Endothelial cell of umbilical vein (primary cell): ENCODE measurements around the gene NFKBIE. TPM values are rescaled to one million over a fixed set of nuclear protein-coding genes. Genes with fewer than 3 reads are reported as not detected.

ENCODE experiments used
- BruUV-seq: library from RNA; stranded (reverse); fragments of 400-500 nt; replicated peaks from 2 replicates; lab custom pipeline; 2021; lab: Mats Ljungman, UMichigan
- CTCF ChIA-PET: fragments of 300-600, 350-600 bp; sonication (Branson Sonifier 250); formaldehyde crosslinking; loops from one replicate; lab custom pipeline; 2021; ENCODE audit warnings: antibody characterized with exemption, inconsistent platforms; lab: Charles Lee
- POLR2A ChIA-PET: fragments of 300-600, 350-600 bp; sonication (Branson Sonifier 250); formaldehyde crosslinking; loops from one replicate; lab custom pipeline; 2021; ENCODE audit warnings: antibody characterized with exemption, inconsistent platforms; lab: Charles Lee
- DNase-seq: peaks from one replicate; pipeline ENCODE4 v3.0.0-alpha.2; 2011; ENCODE audit warnings: low read depth, low spot score
- FAIRE-seq: peaks from 2 replicates; lab custom pipeline; 2011; peaks lifted over from hg19 to GRCh38; lab: Jason Lieb, UNC
- H2AFZ ChIP-seq: 2 replicates; pipeline ENCODE4 v1.6.0; 2012; ENCODE audit warnings: low read depth, low read length, control low read depth, inconsistent platforms
- H3K27ac ChIP-seq: 2 replicates; pipeline ENCODE4 v1.5.1; 2011; ENCODE audit warnings: low read depth, mild to moderate bottlenecking, control low read depth, low read length, moderate library complexity; ENCODE audit not compliant: insufficient read depth
- H3K27me3 ChIP-seq, 2 experiments: 2 replicates each; pipeline versions ENCODE4 v1.6.0 to v1.6.1; 2011; ENCODE audit warnings: low read length in 2 of 2, mixed read lengths in 1 of 2; ENCODE audit not compliant: control insufficient read depth in 2 of 2, insufficient read depth in 2 of 2
- H3K36me3 ChIP-seq, 2 experiments: 2 replicates in 1 of 2; 3 replicates in 1 of 2; pipeline ENCODE4 v1.5.1; 2011; ENCODE audit warnings: low read length in 2 of 2, mild to moderate bottlenecking in 1 of 2, moderate library complexity in 1 of 2; ENCODE audit not compliant: control insufficient read depth in 2 of 2, insufficient read depth in 2 of 2; ENCODE audit errors: extremely low read depth in 1 of 2
- H3K4me1 ChIP-seq: 3 replicates; pipeline ENCODE4 v1.5.1; 2011; ENCODE audit warnings: mild to moderate bottlenecking, low read length; ENCODE audit not compliant: control insufficient read depth, insufficient read depth; ENCODE audit errors: extremely low read depth
- H3K4me2 ChIP-seq: 2 replicates; pipeline ENCODE4 v1.6.1; 2011; ENCODE audit warnings: low read length, control low read depth, mixed read lengths; ENCODE audit not compliant: insufficient read depth
- H3K4me3 ChIP-seq, 3 experiments: fragments of 200-600 bp in 1 of 3; sonication (generic), shearing (Covaris generic) in 1 of 3; replicated peaks in 1 of 3; 2 replicates each; pipeline ENCODE4 v1.5.1; 2011 to 2016; ENCODE audit warnings: control low read depth in 3 of 3, low read length in 3 of 3, mild to moderate bottlenecking in 2 of 3, inconsistent platforms in 1 of 3, low read depth in 1 of 3, moderate library complexity in 1 of 3; ENCODE audit not compliant: insufficient read depth in 1 of 3
- H3K79me2 ChIP-seq: 2 replicates; pipeline ENCODE4 v1.6.0; 2012; ENCODE audit warnings: low read length, inconsistent platforms; ENCODE audit not compliant: control insufficient read depth, insufficient read depth
- H3K9ac ChIP-seq: replicated peaks from 2 replicates; pipeline ENCODE3; 2011; ENCODE audit warnings: low read length, control low read depth; ENCODE audit not compliant: insufficient read depth; ENCODE audit errors: extremely low read depth
- H3K9me1 ChIP-seq: replicated peaks from 3 replicates; pipeline ENCODE4 v1.6.0; 2011; ENCODE audit warnings: mild to moderate bottlenecking, low read length; ENCODE audit not compliant: control insufficient read depth, insufficient read depth; ENCODE audit errors: extremely low read depth
- H3K9me3 ChIP-seq: replicated peaks from 2 replicates; pipeline ENCODE4 v1.5.1; 2012; ENCODE audit warnings: low read length, inconsistent platforms; ENCODE audit not compliant: control insufficient read depth, insufficient read depth
- H4K20me1 ChIP-seq: replicated peaks from 2 replicates; pipeline ENCODE3; 2011; ENCODE audit warnings: mild to moderate bottlenecking, low read length; ENCODE audit not compliant: control insufficient read depth, insufficient read depth; ENCODE audit errors: extremely low read depth
- CTCF ChIP-seq, 2 donors: IDR thresholded peaks; 1 replicate in 1 of 2; 2 replicates in 1 of 2; pipeline ENCODE4 v1.5.1; 2011; ENCODE audit warnings: low read length in 2 of 2, mild to moderate bottlenecking in 2 of 2, moderate library complexity in 2 of 2, control low read depth in 1 of 2, inconsistent platforms in 1 of 2, low read depth in 1 of 2; ENCODE audit not compliant: insufficient read depth in 1 of 2; ENCODE audit errors: extremely low read depth in 1 of 2
- EZH2 ChIP-seq: IDR thresholded peaks from 2 replicates; pipeline ENCODE4 v1.6.1; 2012; ENCODE audit warnings: borderline replicate concordance, low read depth, mild to moderate bottlenecking, moderate library complexity, low read length, inconsistent platforms; ENCODE audit not compliant: severe bottlenecking
- FOS ChIP-seq: IDR thresholded peaks from 2 replicates; pipeline ENCODE4 v1.6.1; 2011; ENCODE audit warnings: mild to moderate bottlenecking, low read length, moderate library complexity, borderline replicate concordance; ENCODE audit not compliant: insufficient read depth
- GATA2 ChIP-seq: IDR thresholded peaks from 2 replicates; pipeline ENCODE4 v1.7.0; 2011; ENCODE audit warnings: low read depth, mild to moderate bottlenecking, moderate library complexity, mixed read lengths, low read length; ENCODE audit not compliant: insufficient read length, insufficient read depth
- JUN ChIP-seq: IDR thresholded peaks from 2 replicates; pipeline ENCODE4 v1.6.1; 2011; ENCODE audit warnings: borderline replicate concordance, low read depth; ENCODE audit not compliant: insufficient read length, insufficient read depth
- MAX ChIP-seq: IDR thresholded peaks from 2 replicates; pipeline ENCODE4 v1.6.1; 2011; ENCODE audit not compliant: insufficient read depth, insufficient read length
- MYC ChIP-seq: IDR thresholded peaks from one replicate; pipeline ENCODE4 v1.6.1; 2011; ENCODE audit warnings: mild to moderate bottlenecking, low read depth, low read length
- POLR2A ChIP-seq: IDR thresholded peaks from 2 replicates; pipeline ENCODE4 v1.6.1; 2012; ENCODE audit warnings: low read depth, mild to moderate bottlenecking, control low read depth, low read length
- POLR2AphosphoS5 ChIP-seq: IDR thresholded peaks from 2 replicates; pipeline ENCODE4 v1.6.1; 2012; ENCODE audit warnings: low read depth, mild to moderate bottlenecking, control low read depth, low read length, moderate library complexity; ENCODE audit not compliant: insufficient read depth
- dilution Hi-C: fragments of 300-500 bp; cut with MboI; formaldehyde crosslinking; loops from one replicate; pipeline ENCODE4 v1.15.0; 2019; ENCODE audit warnings: low sequenced_read_pairs; ENCODE audit not compliant: extremely low pct_ligation_motif_present
- intact Hi-C: fragments of 100-400 bp; cut with micrococcal nuclease; formaldehyde crosslinking; loops from one replicate; pipeline ENCODE4 v1.10.0; 2022
- polyA plus RNA-seq, 4 experiments: library from polyadenylated mRNA; depleted of rRNA in 3 of 4; stranded (reverse) in 3 of 4; unstranded in 1 of 4; fragments of >200 nt; gene quantifications; 2 replicates each; pipeline versions ENCODE4 v1.2.1 to v1.2.3, GENCODE V29; 2011 to 2012; ENCODE audit warnings: missing spikeins in 1 of 4
- total RNA-seq: library from RNA; stranded (reverse); gene quantifications from 2 replicates; pipeline ENCODE4 v1.2.3, GENCODE V29; 2021

NFKBIE gene
- total and polyA plus RNA-seq, 2 donors (not counting 3 experiments of a cell fraction or from before 2014, with no cell fraction given), result 19.0 to 22.6 TPM

DNA sequence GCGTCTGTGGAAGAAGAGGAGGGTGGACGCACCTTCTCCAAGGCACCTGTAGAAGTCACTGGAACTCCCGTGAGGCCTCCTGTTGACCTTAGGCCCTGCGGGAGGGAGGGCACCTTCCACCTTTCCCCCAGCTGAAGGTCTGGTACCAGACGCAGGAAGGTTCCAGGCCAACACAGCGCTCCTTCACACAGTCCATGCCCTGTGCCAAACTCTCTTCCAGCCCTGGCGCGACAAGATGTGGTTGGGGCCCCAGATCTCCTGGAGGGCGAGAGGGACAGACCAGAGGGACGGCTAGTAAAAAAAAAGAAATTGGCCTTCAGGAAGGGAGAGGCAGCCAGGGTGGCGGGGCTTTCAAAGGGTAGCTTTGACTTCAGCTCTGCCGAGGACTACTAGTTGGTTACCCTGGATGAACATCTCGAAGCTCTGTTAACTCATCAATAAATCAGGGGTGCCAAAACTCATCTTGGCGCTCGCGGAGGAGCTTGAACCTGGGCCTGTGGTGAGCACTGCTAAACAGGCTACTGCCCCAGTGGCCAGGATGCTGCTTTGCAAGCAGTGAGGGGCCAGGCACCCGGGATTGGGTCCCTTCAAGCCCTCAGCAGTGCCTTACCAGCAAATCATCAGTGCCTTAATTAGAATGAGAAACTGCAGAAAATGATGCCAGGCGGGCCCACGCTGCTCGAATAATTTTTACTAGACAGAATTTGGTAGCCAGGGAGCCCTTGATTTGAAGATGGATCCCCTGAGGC, 32.9 kb upstream of the NFKBIE start:
- H3K9me1 ChIP-seq, result no peaks in the 10 kb centered on the region
- dilution Hi-C loops, result no loop called here
- H3K4me2 ChIP-seq, result no peak overlapping the region
- TF ChIP-seq POLR2A, result no peak
- no peak for TF ChIP-seq POLR2AphosphoS5
- TF ChIP-seq GATA2, result no peak
- no peak for TF ChIP-seq JUN
- no peak for TF ChIP-seq MAX
- no peak for TF ChIP-seq MYC
- TF ChIP-seq FOS, result no peak
- TF ChIP-seq CTCF (IDR thresholded peaks at IDR 0.05; ENCODE audit: extremely low read depth in 1 of 2, insufficient read depth in 1 of 2, low read depth in 1 of 2, low read length in 2 of 2), result no peak
- no peak for TF ChIP-seq EZH2
- no peaks in the 10 kb centered on the region for H3K9me3 ChIP-seq
- no peaks in the 10 kb centered on the region for H3K79me2 ChIP-seq
- no peak overlapping the region for H3K27ac ChIP-seq
- no peak for FAIRE-seq
- ChIA-PET CTCF (interaction anchor here (0.8 to 1.6 kb wide), 2 partner anchors 9 to 15 kb away, joined by 4 read pairs; partner anchors contain the start of gene AARS2), POLR2A (no interaction called here)
- H3K27me3 ChIP-seq, result peaks cover 30 to 37% of the 10 kb centered on the region in 2 experiments
- intact Hi-C loops, result no loop called here
- BruUV-seq, result no TSS peak
- H3K4me1 ChIP-seq, result peaks cover 6% of the 10 kb centered on the region
- H4K20me1 ChIP-seq, result no peaks in the 10 kb centered on the region
- H3K9ac ChIP-seq, result no peak overlapping the region
- H3K4me3 ChIP-seq, result no peak overlapping the region
- H2AFZ ChIP-seq, result no peak overlapping the region
- no peak for DNase-seq
- H3K36me3 ChIP-seq, result peaks cover 10 to 28% of the 10 kb centered on the region in 2 experiments
